ENCODE measurements around the gene KLHL13.

- TF ChIP-seq PPARA (CRISPR knock-in tag; IDR thresholded peaks at IDR 0.05; ENCODE audit: borderline replicate concordance) (no peak), ZFP3 (CRISPR knock-in tag; IDR thresholded peaks at IDR 0.05) (no peak), SNAI2 (CRISPR knock-in tag; IDR thresholded peaks at IDR 0.05) (no peak), TSHZ2 (CRISPR knock-in tag; IDR thresholded peaks at IDR 0.05) (no peak), ISL1 (CRISPR knock-in tag; IDR thresholded peaks at IDR 0.05) (no peak), TOX (CRISPR knock-in tag; IDR thresholded peaks at IDR 0.05; ENCODE audit: borderline replicate concordance) (no peak)
Observed at GRCh38 chrX:117982694-117983392, 133.8 kb downstream of the KLHL13 start.
